Stimulated activated CD4-positive, alpha-beta T cell treated with anti-CD3 and anti-CD28 coated beads, TNF-alpha, amount 100 ng/mL, for 4 hours (primary cell): ENCODE measurements around the gene MACROD2.

Source experiments
- DNase-seq, 3 experiments: peaks; one replicate each; pipeline ENCODE4 v3.0.0-alpha.2; 2020; ENCODE audit warnings: low read depth in 3 of 3

The MACROD2 gene

DNA sequence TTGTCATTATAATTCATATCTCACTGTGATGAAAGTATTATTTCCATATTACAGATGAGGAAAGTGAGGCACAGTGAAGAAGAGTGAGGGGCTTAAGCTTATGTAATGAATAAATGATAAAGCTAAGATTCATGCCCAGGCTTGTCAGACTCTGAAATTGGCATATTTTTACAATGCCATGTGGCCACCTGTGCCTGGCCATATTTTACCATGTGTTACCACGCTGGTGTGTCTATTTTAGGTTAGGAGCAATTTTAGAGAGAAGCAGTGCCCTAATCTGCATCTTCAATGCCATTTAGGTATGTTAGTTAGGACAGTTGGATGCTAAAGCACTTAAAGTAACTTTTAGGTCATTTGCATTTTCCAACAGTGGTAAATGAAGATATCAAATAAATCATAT lies 530.1 kb downstream of the MACROD2 start:
- no peak for DNase-seq

DNA sequence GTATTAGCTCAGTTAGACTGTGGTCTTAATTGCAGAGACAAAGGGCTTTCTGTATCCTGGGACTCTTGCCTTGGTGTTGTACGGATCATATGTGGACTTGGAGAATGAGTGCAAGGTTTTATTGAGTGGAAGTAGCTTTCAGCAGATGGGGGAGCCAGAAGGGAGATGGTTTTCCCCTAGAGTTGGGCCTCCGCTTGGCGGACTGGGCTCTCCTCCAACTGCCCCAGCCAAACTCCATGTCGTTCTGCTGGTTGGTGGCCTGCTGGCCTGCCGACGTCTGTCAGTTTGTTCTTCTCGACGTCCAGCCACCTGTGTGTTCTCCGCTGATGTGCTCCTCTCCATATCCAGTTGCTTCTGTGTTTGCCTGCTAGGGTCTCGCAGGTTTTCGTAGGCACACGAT lies 531.6 kb downstream of the MACROD2 start:
- no peak for DNase-seq

GRCh38 chr20:14531786-14532185 lies 536.5 kb downstream of the MACROD2 start:
- no peak for DNase-seq

DNA sequence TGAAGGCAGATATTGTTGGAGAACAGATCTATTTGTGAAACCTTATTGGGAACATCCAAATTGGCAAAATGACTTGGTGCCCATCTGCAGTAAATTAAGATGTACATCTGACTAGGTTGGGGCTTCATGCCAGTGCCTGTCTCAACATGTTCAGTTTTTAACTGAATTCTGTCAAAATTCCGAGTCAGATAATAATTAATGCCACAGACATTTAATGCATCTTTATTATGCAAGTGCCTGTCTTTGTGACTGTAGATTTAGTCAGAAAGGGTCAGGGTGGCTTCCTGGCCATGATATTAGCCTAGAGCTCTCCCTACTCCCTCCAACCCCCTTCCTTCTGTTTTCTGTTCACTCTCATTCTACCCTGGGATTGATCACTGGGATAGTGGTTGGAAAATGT lies 541.4 kb downstream of the MACROD2 start:
- no peak for DNase-seq

DNA sequence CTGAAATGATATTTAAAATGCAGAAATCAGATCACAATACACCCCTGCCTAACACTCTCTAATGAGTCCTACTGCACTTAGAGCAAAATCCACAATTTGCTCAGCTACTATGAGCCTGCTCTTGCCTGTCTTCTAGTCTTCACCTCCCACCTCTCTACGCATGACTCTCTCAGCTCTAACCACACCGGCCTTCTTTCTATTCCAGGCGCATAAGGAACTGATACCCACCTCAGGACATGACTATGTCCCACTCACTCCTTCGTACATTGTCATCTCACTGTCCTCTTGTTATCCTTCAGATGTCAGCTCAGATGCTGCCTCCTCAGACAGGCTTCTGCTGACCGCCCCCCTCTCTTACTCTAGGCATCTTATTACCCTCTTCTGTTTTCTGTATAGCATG lies 543.1 kb downstream of the MACROD2 start:
- DNase-seq = no peak

GRCh38 chr20:14543040-14543439 lies 547.7 kb downstream of the MACROD2 start:
- no peak for DNase-seq

DNA sequence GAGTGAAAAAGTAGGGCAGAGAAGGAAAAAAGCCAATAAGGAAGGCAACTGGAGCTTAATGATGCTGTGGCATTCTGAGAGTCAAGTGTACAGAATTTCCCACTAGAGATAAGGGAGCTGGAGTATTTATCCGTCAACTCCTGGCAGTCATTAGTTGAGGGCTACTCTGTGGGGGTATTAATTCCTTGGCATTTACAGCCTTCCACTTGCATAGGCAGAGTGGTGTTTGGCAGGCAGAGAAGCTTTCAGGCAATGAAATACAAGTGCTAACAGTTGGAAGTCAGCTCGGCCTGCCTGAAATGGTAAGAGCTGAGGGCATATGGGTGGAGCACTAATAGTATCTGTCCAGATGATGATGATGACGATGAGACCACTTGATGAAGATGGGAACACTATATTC lies 549.4 kb downstream of the MACROD2 start:
- DNase-seq = no peak

GRCh38 chr20:14550655-14551054 lies 555.3 kb downstream of the MACROD2 start:
- no peak for DNase-seq

DNA sequence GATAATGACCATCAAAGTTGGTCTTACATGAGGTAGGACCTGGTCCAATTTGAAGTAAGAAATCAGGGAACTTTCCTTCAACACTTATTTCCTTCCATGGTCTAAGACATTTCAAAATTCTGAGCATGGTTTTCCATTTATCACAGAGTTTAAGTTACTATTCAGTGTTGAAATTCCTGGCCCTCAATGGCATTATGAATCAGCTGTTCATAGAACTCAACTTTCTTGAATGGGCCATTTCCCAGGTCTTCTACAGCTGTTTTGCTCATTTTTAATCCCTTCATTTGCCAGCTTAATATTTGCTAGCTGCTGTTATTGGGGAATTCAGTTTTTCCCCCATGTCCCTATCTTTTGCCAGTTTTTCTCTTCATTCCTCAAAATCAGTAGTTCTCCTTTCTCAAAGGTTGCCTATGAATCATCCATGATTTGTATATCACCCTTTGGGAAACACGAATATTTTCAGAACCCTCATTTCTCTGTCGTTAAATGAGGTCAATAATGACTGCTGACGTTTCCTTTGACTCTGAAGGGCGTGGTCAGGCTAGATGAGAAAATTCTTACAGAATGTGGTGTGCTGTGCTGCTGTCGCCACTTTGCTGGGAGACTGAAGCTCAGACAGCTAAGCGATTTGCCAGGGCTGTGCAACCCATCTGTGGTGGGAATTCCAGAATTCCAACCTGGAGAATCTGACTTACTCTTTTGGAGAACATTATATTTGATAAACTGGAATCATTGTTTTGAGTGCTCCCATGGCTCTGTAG lies 558.6 kb downstream of the MACROD2 start:
- no peak for DNase-seq

DNA sequence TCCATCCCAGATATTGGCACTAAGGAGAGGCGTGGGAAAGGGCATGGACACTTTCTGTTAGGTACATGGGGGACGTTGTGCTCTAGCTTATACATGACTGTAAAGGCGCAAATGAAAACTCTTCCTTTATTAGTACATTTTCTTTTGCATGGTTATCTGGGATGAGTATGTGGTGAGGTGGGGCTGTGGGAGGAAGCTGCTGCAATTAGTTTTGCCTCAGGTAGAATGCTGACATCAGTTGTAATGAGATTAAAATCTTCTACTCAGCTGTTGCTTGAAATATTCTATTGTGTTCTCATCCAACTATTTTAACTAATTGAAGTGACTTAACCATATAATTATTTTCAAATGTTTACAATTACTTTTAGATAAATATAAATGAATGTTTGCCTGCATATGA lies 560.4 kb downstream of the MACROD2 start:
- DNase-seq = no peak

- DNase-seq = no peak
These were observed 560.9 kb downstream of the MACROD2 start for GRCh38 chr20:14556206-14556605.

DNA sequence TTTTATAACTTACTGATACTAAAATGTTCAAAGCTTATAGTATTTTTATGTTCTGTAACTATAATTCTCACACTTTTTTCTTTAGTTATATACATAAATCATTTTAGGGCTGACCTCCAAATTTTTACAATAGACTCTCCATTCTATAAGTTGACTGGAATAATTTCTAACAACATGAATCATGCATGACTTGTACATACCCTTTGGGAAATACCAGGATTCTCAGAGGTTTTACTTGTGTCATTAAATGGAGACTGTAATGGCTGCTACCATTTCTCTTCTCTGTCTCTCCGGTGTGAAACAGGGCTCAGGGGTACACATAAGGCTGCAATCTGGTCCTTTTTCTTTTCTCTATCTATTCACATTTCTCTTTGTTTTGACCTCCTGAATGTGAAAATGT lies 564.3 kb downstream of the MACROD2 start:
- no peak for DNase-seq

DNA sequence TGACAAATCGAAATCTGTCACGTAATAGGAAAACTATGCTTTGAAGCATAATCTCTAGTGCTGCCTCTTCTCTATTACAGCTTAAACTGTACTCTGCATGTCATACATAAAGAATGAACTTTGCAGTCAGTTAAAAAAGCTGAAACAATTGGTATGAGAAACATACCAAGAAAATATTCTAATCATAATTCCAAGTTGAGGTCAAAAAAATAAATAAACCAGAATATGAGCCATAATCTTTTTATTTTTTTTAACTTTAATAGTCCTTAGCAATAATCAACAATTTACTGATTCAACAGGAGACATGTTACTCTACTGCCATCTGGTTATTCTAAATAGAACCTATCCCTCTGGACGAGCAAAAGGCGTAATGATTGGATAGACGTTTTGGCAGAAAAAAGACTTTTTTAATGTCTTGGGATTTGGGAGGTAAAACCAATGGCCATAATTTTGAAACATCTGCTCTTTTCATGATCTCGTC lies 566.5 kb downstream of the MACROD2 start:
- no peak for DNase-seq

DNA sequence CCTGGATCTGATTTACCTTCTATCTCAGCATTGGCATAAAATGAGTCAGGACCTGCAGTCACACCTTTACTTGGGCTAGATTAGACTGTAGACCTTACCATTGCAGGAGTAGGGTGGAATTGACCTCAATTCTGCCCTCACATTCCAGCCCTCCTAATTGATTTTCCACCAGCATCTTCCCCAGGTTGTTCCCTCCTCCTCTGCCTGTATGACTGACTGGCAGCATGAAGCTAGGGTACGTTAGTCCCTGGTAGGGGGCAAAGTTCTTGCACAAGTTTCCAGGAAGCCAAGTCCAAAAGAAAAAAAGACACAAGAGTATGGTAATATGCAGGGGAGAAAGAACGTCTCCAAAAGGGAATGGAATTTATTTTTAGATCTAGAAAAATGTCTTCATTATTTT lies 567.7 kb downstream of the MACROD2 start:
- no peak for DNase-seq

- DNase-seq = no peak
These were observed 571.2 kb downstream of the MACROD2 start for GRCh38 chr20:14566505-14566904.

DNA sequence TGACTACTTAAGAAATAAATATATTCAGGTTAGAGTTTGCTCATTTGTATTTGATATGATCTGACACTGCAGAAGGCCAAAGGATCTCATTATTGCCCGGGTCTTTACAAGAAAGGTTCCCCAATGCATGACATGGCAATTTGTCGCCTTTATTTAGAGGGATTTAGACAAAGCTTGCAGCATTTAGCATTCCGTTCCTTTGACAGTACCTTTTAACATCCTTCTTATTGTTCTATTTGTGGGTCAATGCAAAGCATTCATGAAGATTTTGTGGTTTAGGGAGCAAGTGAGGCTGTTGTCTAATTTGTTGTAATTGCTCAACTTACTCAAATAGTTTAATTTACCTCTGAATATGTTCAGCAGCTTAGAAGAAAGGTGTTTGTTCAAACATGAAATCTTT lies 572.9 kb downstream of the MACROD2 start:
- no peak for DNase-seq

DNA sequence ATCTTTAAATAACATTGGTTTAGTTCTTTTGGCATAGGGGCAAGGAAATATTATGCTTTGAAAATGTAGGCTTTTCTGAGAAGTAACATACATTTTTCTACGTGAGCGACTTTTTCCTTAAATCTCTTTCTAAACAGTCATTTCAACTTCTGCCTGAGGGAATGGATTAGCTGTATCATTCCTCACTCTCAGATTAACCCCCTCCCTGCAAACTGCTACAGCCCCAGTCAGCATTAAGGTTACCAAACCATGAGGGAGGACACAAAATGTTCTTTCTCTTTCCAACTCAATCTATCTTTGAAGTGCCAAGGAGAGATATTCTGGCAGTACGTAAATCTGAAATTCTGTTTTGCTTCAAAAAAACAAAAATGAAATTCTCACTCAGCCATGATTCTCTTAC lies 573.4 kb downstream of the MACROD2 start:
- no peak for DNase-seq

GRCh38 chr20:14569641-14570040 lies 574.3 kb downstream of the MACROD2 start:
- no peak for DNase-seq

GRCh38 chr20:14570811-14571210 lies 575.5 kb downstream of the MACROD2 start:
- DNase-seq = no peak

GRCh38 chr20:14573676-14574075 lies 578.4 kb downstream of the MACROD2 start:
- no peak for DNase-seq

DNA sequence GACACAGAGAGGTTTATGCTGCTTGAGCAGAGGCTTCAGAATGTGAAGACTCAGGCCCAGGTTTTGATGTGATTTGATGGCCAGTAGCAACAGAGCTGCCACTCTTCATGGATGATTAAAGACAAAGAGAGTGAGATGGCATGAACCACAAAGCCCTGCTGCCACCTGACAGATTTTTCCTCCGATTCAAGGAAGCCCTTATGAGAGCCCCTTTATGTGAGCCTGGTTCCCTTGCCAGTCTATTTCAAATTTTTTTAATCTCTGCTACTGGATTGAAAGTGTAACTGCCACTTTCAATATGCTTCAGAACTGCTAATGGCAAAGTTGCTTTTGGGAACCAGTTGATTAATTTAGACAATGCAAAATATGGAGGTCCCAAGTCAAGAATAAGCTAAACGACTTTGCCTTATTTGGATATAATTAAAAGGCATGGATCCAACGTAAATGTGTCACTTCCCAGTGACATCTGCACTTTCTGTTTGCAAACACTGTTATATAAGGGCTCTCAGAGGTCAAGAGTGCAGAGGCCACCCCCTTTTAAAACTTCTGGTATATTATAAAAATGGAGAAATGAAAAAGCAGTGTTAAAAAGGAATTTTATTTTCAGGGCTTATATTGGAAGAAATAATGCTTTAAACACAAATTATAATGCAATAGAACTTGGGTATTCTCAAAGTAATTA lies 581.0 kb downstream of the MACROD2 start:
- DNase-seq = no peak

DNA sequence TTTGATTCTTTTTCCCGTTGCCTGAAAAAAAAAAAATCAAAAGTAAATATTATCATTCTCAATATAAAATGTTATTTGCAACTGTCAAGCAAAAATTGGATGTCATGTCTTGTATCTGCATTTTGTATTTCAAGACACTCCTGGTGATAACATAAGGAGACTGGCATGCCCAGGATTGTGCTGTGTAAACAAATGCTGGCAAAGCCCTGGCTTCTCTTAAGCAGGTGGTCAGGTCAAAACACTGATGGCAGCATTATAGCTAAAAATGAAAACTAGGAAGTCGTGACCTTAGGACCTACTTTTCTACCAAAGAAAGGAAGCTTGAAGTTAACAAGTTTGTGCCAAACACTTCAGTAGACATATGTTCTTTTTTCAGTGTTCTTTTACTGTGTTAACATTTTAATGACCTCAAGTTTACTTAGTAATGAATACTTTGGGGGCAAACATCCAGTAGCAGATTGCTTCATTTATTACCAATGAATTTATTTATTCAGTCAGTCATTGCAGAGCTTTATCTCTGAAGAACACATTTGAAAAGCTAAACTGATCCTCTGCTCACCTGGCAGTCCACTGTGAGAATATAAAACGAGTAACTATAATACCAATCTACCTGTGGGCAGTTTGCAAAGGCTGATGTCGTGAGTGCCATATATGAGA lies 585.2 kb downstream of the MACROD2 start:
- DNase-seq = no peak

DNA sequence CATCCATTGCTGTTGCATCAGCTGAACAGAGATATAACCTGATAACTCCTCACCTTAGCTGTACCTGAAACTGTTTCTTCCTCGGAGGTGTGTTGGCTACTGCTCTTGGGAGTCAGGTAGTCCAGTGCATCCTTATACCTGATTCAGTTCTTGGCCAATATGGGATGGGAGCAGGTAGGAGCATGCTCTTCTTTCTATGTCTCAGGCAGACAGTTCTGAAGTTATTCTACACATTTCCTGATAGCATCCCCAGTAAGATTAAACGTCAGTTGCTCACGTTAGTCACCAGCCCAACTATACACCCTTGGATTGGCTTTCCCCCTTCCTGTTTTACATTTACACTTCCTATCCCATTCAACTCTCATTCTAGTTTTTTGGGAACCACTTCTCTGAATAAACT lies 586.4 kb downstream of the MACROD2 start:
- DNase-seq = no peak
